RWPE2 (cell line): ENCODE data around the gene C16orf46.

ENCODE experiments used
- ATAC-seq: fragments of 200-7000 bp; cut with Tn5 transposase; 3 replicates; pipeline ENCODE4 v1.9.1; 2021; ENCODE audit warnings: low read depth
- DNase-seq: peaks from one replicate; pipeline ENCODE4 v3.0.0-alpha.2; 2020; ENCODE audit warnings: low spot score
- H3K27ac ChIP-seq: fragments of 450-650 bp; 2 replicates; pipeline ENCODE4 v1.5.1; 2017; ENCODE audit warnings: mild to moderate bottlenecking; ENCODE audit not compliant: poor library complexity, severe bottlenecking
- H3K27me3 ChIP-seq: fragments of 250-450 bp; sonication (Bioruptor Pico); 2 replicates; pipeline ENCODE4 v1.5.1; 2021; ENCODE audit warnings: mild to moderate bottlenecking, moderate library complexity; ENCODE audit not compliant: insufficient read depth, poor library complexity, severe bottlenecking
- H3K36me3 ChIP-seq: fragments of 250-450 bp; sonication (Bioruptor Pico); 2 replicates; pipeline ENCODE4 v1.5.1; 2020; ENCODE audit warnings: low read depth, mild to moderate bottlenecking, moderate library complexity
- H3K4me1 ChIP-seq: fragments of 250-450 bp; sonication (Bioruptor Pico); 2 replicates; pipeline ENCODE4 v1.5.1; 2021; ENCODE audit warnings: mild to moderate bottlenecking, moderate library complexity; ENCODE audit not compliant: insufficient read depth, poor library complexity, severe bottlenecking
- H3K4me3 ChIP-seq: fragments of 250-450 bp; sonication (Bioruptor Pico); 2 replicates; pipeline ENCODE4 v1.5.1; 2021; ENCODE audit warnings: mild to moderate bottlenecking, moderate library complexity; ENCODE audit not compliant: severe bottlenecking
- H3K9me3 ChIP-seq: fragments of 250-450 bp; sonication (Bioruptor Pico); 2 replicates; pipeline ENCODE4 v1.5.1; 2021; ENCODE audit warnings: mild to moderate bottlenecking, moderate library complexity; ENCODE audit not compliant: severe bottlenecking
- CTCF ChIP-seq: fragments of 450-650 bp; IDR thresholded peaks from one replicate; pipeline ENCODE4 v1.5.1; 2017; ENCODE audit warnings: mild to moderate bottlenecking, moderate library complexity; ENCODE audit not compliant: poor library complexity, severe bottlenecking

Gene C16orf46, protein sequence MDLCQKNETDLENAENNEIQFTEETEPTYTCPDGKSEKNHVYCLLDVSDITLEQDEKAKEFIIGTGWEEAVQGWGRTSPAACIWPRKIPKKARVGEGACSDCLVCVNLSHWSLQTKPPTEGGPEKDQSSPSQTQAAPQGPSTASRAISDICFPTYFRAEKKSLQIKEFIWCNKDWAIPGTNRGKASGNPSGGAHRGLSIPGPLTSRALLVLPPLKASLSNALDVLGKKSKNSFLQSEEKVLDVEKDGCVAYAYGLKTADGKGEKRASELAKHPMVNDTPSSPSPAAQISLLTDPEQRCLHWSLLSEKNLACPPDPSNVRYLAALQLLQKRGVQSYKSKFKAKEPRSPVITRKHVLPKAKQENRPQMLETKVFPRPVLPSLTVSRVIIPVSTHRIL

GRCh38 chr16:81077076-81077940 lies at the start of gene C16orf46:
C16orf46 (minus strand) TSS chr16:81077238; CDS start chr16:81063955, 13,283 bp downstream.
- DNase-seq (peak; percentile 98), ATAC-seq (peak; percentile 92)
- H3K4me3 ChIP-seq, result peak within 1 kb of the TSS; percentile 61
- peak within 1 kb of the TSS; percentile 59 for H3K27ac ChIP-seq
- H3K27me3 ChIP-seq, result no peaks in the 10 kb centered on the region
- 0 out of 2 replicates have a peak, but pooled peaks cover 4% of the 10 kb centered on the region for H3K36me3 ChIP-seq
- H3K4me1 ChIP-seq, result peaks cover 4% of the 10 kb centered on the region
- H3K9me3 ChIP-seq, result no peaks in the 10 kb centered on the region
- no peak for TF ChIP-seq CTCF

DNA sequence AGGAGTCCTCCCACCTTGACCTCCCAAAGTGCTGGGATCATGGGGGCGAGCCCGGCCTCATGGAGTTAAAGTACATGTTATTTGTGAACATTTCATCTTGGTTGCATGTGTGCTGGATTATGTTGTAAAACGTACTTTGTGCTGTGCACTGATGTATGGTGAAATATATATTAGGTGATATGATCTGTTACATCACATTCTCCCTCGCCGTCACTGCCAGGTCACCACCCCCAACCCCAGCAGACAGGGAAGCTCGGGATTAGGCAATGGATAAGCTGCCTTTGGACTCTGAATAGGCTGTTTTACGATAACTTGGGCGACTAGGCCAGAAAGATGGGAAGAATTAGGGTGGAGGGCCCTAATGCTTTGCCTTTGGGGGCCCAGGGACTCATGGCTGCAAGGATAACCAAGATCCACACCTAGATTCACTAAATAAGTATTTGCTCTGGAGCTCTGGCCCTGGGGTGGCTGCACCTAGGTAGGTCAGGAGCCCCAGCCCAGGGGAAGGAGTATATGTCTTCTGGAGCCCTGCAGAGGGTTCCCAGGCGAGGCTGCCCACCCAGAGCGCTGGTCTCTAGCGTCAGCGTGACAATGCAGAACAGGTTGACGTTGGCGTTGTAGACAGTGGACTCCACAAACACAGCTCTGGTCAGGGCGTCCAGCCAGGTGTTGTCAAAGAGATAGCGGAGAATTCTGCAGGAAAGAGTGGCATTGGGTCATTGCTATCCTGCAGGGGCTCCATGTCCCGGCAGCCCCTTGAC lies 46.2 kb upstream of the C16orf46 start:
- DNase-seq, result no peak
- ATAC-seq, result no peak

DNA sequence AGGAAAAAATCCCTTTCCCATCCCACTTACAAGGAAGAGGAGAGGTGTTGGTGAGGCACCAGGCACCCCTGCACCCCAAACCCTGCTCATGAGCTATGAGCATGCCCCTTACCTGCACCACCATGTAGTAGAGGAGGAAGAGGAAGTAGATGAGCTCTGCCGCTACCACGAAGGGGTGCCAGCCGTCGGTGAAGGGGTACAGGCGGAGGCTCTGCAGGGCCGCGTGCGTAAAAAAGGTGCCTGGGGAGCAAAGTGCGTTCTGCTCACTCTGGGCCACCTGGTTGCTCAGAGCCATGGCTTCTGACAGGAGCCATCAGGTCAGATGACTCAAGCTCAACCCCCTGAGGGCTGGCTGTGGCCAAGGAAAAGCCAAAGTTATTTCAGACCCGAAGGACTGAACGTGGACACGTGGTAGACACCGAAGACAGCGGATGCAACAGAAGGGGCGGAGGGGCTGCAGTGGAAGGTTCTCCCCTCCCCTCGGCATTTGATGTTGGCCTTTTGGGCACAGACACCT lies 44.5 kb upstream of the C16orf46 start:
- ATAC-seq (no peak), DNase-seq (no peak)
- Histone ChIP-seq H3K9me3 (no peaks in the 10 kb centered on the region), H3K4me1 (no peaks in the 10 kb centered on the region), H3K4me3 (no peak overlapping the region), H3K27me3 (no peaks in the 10 kb centered on the region), H3K27ac (no peak overlapping the region), H3K36me3 (no peaks in the 10 kb centered on the region)
- TF ChIP-seq CTCF, result no peak

More for the DNA sequence above, 46.2 kb upstream of the C16orf46 start:
- Histone ChIP-seq H3K4me3 (no peak overlapping the region), H3K27me3 (no peaks in the 10 kb centered on the region), H3K27ac (no peak overlapping the region), H3K4me1 (peaks cover 6% of the 10 kb centered on the region), H3K9me3 (no peaks in the 10 kb centered on the region), H3K36me3 (no peaks in the 10 kb centered on the region)
- no peak for TF ChIP-seq CTCF

- ATAC-seq (no peak), DNase-seq (no peak)
- TF ChIP-seq CTCF, result no peak
- no peak overlapping the region for H3K4me3 ChIP-seq
- no peak overlapping the region for H3K27ac ChIP-seq
- no peaks in the 10 kb centered on the region for H3K9me3 ChIP-seq
- no peaks in the 10 kb centered on the region for H3K27me3 ChIP-seq
- no peaks in the 10 kb centered on the region for H3K36me3 ChIP-seq
- H3K4me1 ChIP-seq, result no peaks in the 10 kb centered on the region
These were observed 40.4 kb upstream of the C16orf46 start for GRCh38 chr16:81117436-81117835.
